Fibroblast of lung (primary cell): ENCODE results near the gene SLC12A4. TPM values are rescaled to one million over a fixed set of nuclear protein-coding genes. Genes with fewer than 3 reads are reported as not detected.
"Not testable (repeated sequence)": the region's sequence is repeated elsewhere in the genome, so short reads cannot be mapped to it uniquely, and the experiment has no call there.

ENCODE experiments used
- DNase-seq, 2 donors: peaks; one replicate each; pipeline versions ENCODE4 v3.0.0 to v3.0.0-alpha.2; 2010; ENCODE audit warnings: low read depth in 2 of 2
- H2AFZ ChIP-seq: 2 replicates; pipeline ENCODE4 v1.5.1; 2012; ENCODE audit warnings: low read length, control low read depth, inconsistent platforms
- H3K27ac ChIP-seq: 2 replicates; pipeline ENCODE4 v1.5.1; 2011; ENCODE audit warnings: low read length, control low read depth; ENCODE audit not compliant: insufficient read depth
- H3K27me3 ChIP-seq: 2 replicates; pipeline ENCODE4 v1.5.1; 2011; ENCODE audit warnings: mild to moderate bottlenecking, low read length; ENCODE audit not compliant: control insufficient read depth, insufficient read depth
- H3K36me3 ChIP-seq: 2 replicates; pipeline ENCODE4 v1.5.1; 2011; ENCODE audit warnings: low read length; ENCODE audit not compliant: control insufficient read depth, insufficient read depth
- H3K4me1 ChIP-seq: 2 replicates; pipeline ENCODE4 v1.5.1; 2011; ENCODE audit warnings: low read length; ENCODE audit not compliant: control insufficient read depth, insufficient read depth; ENCODE audit errors: extremely low read depth
- H3K4me2 ChIP-seq: 2 replicates; pipeline ENCODE4 v1.5.1; 2011; ENCODE audit warnings: low read length, control low read depth; ENCODE audit not compliant: insufficient read depth; ENCODE audit errors: extremely low read depth
- H3K4me3 ChIP-seq, 4 experiments: fragments of 200-600 bp in 1 of 4; sonication (generic) in 1 of 4; replicated peaks in 1 of 4; 2 replicates each; pipeline ENCODE4 v1.5.1; 2011 to 2016; ENCODE audit warnings: low read length in 4 of 4, low read depth in 3 of 4, mild to moderate bottlenecking in 3 of 4, control low read depth in 2 of 4, inconsistent platforms in 1 of 4, mixed read lengths in 1 of 4; ENCODE audit not compliant: insufficient read depth in 1 of 4; ENCODE audit errors: control extremely low read depth in 1 of 4
- H3K79me2 ChIP-seq: 2 replicates; pipeline ENCODE4 v1.5.1; 2012; ENCODE audit warnings: mild to moderate bottlenecking, low read length, inconsistent platforms; ENCODE audit not compliant: control insufficient read depth, insufficient read depth
- H3K9ac ChIP-seq: 2 replicates; pipeline ENCODE4 v1.5.1; 2011; ENCODE audit warnings: mild to moderate bottlenecking, low read length, control low read depth; ENCODE audit not compliant: insufficient read depth
- H3K9me3 ChIP-seq: 2 replicates; pipeline ENCODE4 v1.5.1; 2012; ENCODE audit warnings: low read depth, low read length; ENCODE audit not compliant: control insufficient read depth, insufficient read depth
- H4K20me1 ChIP-seq: 2 replicates; pipeline ENCODE4 v1.5.1; 2011; ENCODE audit warnings: low read length; ENCODE audit not compliant: control insufficient read depth, insufficient read depth; ENCODE audit errors: extremely low read depth
- CTCF ChIP-seq, 2 donors: IDR thresholded peaks in 1 of 2; conservative IDR thresholded peaks in 1 of 2; 1 replicate in 1 of 2; 2 replicates in 1 of 2; pipeline ENCODE4 v1.5.1; 2011 to 2012; ENCODE audit warnings: low read length in 2 of 2, control low read depth in 1 of 2, inconsistent platforms in 1 of 2, low read depth in 1 of 2, mild to moderate bottlenecking in 1 of 2
- EZH2 ChIP-seq: IDR thresholded peaks from 2 replicates; pipeline ENCODE4 v1.5.1; 2012; ENCODE audit warnings: low read length, control low read depth, mild to moderate bottlenecking; ENCODE audit errors: missing control alignments
- polyA plus RNA-seq, 2 donors: library from polyadenylated mRNA; depleted of rRNA in 1 of 2; stranded (reverse) in 1 of 2; unstranded in 1 of 2; fragments of >200 nt; gene quantifications; 2 replicates each; pipeline ENCODE4 v1.2.1, GENCODE V29; 2011 to 2012; ENCODE audit warnings: missing spikeins in 1 of 2
- total RNA-seq: library from RNA; depleted of rRNA; stranded (reverse); fragments of >200 nt; gene quantifications from 2 replicates; pipeline ENCODE4 v1.2.1, GENCODE V29; 2014

SLC12A4 gene
- total and polyA plus RNA-seq, 2 donors (not counting 1 experiment from before 2014, with no cell fraction given): 42.2 to 120 TPM

GRCh38 chr16:68003031-68003430 is 34.6 kb upstream of the SLC12A4 start:
- no peak for TF ChIP-seq CTCF (conservative IDR thresholded peaks at IDR 0.05 in 1 of 2, IDR thresholded peaks at IDR 0.05 in 1 of 2; ENCODE audit: low read depth in 1 of 2, low read length in 2 of 2)
- TF ChIP-seq EZH2: no peak
- Histone ChIP-seq H3K79me2 (no peaks in the 10 kb centered on the region), H3K27ac (no peak overlapping the region), H3K4me1 (no peaks in the 10 kb centered on the region), H3K4me3 (no peak overlapping the region), H2AFZ (no peak overlapping the region), H3K4me2 (no peak overlapping the region), H3K9ac (no peak overlapping the region), H4K20me1 (no peaks in the 10 kb centered on the region), H3K36me3 (no peaks in the 10 kb centered on the region), H3K9me3 (no peaks in the 10 kb centered on the region), H3K27me3 (no peaks in the 10 kb centered on the region)
- DNase-seq: no peak

DNA sequence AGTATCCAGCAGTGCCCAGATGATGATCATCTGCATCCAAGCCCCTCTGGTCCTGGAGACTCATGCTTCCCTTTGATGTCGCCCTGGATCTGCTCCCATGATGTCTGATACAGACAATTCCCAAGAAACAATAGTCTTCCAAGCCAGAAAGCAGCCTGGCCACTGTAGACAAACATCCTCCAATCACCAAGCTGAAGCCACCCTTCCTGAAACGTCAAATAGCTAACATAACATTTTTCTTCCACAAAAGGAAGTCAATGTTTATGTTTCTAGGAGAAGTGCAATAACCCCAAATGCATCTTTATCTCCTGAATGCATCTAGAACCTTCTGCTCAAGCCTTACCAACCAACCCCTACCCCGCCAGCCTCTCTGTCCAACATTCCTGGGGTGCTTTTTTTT is 32.0 kb upstream of the SLC12A4 start:
- no peak overlapping the region for H2AFZ ChIP-seq

GRCh38 chr16:67999985-68000384 is 31.5 kb upstream of the SLC12A4 start:
- Histone ChIP-seq H3K4me2 (no peak overlapping the region), H3K27ac (no peak overlapping the region), H3K9me3 (no peaks in the 10 kb centered on the region), H3K79me2 (no peaks in the 10 kb centered on the region), H3K36me3 (no peaks in the 10 kb centered on the region), H2AFZ (no peak overlapping the region), H3K9ac (no peak overlapping the region), H3K27me3 (no peaks in the 10 kb centered on the region), H3K4me3 (no peak overlapping the region), H3K4me1 (no peaks in the 10 kb centered on the region), H4K20me1 (no peaks in the 10 kb centered on the region)
- no peak for TF ChIP-seq EZH2
- DNase-seq: no peak

More for the DNA sequence above, 32.0 kb upstream of the SLC12A4 start:
- Histone ChIP-seq H4K20me1 (no peaks in the 10 kb centered on the region), H3K9me3 (no peaks in the 10 kb centered on the region), H3K4me1 (no peaks in the 10 kb centered on the region), H3K36me3 (no peaks in the 10 kb centered on the region), H3K4me3 (no peak overlapping the region), H3K4me2 (no peak overlapping the region), H3K79me2 (no peaks in the 10 kb centered on the region), H3K9ac (no peak overlapping the region), H3K27me3 (no peaks in the 10 kb centered on the region), H3K27ac (no peak overlapping the region)
- DNase-seq: no peak
- TF ChIP-seq EZH2: no peak
- no peak for TF ChIP-seq CTCF (conservative IDR thresholded peaks at IDR 0.05 in 1 of 2, IDR thresholded peaks at IDR 0.05 in 1 of 2; ENCODE audit: low read depth in 1 of 2, low read length in 2 of 2)

DNA sequence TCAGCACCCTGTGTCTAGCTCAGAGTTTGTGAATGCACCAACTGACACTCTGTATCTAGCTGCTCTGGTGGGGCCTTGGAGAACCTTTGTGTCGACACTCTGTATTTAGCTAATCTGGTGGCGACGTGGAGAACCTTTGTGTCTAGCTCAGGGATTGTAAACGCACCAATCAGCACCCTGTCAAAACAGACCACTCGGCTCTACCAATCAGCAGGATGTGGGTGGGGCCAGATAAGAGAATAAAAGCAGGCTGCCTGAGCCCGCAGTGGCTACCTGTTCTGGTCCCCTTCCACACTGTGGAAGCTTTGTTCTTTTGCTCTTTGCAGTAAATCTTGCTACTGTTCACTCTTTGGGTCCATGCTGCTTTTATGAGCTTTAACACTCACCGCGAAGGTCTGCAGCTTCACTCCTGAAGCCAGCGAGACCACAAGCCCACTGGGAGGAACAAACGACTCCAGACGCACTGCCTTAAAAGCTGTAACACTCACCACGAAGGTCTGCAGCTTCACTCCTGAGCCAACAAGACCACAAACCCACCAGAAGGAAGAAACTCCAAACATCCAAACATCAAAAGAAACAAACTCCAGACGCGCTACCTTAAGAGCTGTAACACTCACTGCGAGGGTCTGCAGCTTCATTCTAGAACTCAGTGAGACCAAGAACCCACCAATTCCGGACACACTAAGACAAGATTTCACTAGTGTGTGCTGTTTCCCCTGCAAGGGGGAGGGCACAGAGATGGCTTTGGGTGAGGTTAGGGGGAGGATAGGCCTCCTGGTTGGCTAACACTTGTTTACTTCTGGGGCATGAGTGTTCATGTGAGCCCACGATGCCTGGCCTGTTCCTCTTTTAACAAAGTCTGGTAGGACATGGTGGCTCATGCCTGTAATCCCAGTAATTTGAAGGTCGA is 30.6 kb upstream of the SLC12A4 start, which contains the start of gene DPEP2:
DPEP2 (minus strand) TSS at position 706 of the 910 bp plus-strand sequence. CDS start 6,272 bp downstream, outside the sequence.
- not testable (repeated sequence) for DNase-seq, H3K9me3 ChIP-seq, H3K4me1 ChIP-seq, H3K27me3 ChIP-seq, H4K20me1 ChIP-seq, H3K36me3 ChIP-seq, H3K79me2 ChIP-seq, H3K4me2 ChIP-seq, H3K4me3 ChIP-seq, H3K9ac ChIP-seq, H3K27ac ChIP-seq, H2AFZ ChIP-seq

DNA sequence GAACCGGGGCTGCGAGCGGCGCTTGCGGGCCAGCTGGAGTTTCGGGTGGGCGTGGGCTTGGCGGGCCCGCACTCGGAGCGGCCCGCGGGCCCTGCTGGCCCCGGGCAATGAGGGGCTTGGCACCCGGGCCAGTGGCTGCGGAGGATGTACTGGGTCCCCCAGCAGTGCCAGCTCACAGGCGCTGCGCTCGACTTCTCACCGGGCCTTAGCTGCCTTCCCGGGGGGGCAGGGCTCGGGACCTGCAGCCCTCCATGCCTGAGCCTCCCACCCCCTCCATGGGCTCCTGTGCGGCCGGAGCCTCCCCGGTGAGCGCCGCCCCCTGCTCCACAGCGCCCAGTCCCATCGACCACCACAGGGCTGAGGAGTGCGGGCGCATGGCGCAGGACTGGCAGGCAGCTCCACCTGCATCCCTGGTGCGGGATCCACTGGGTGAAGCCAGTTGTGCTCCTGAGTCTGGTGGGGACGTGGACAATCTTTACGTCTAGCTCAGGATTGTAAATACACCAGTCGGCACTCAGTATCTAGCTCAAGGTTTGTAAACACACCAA is 29.9 kb upstream of the SLC12A4 start:
- not testable (repeated sequence) for H3K27ac ChIP-seq, H3K79me2 ChIP-seq, H3K4me3 ChIP-seq, H3K4me2 ChIP-seq, H3K9me3 ChIP-seq, H3K36me3 ChIP-seq, H3K4me1 ChIP-seq, H2AFZ ChIP-seq, DNase-seq, H4K20me1 ChIP-seq, H3K9ac ChIP-seq, H3K27me3 ChIP-seq
